ENCODE results near the gene C20orf204. TPM values are rescaled to one million over a fixed set of nuclear protein-coding genes. Genes with fewer than 3 reads are reported as not detected.
A peak's percentile ranks its signal among the peaks of the same experiment; 100 is the strongest.

The C20orf204 gene
- total and polyA plus RNA-seq, 10 of the 15 experiments (the other 5 are each of a cell fraction or from before 2014, with no cell fraction given) = 0.24 to 56.0 (median 12.4) TPM

DNA sequence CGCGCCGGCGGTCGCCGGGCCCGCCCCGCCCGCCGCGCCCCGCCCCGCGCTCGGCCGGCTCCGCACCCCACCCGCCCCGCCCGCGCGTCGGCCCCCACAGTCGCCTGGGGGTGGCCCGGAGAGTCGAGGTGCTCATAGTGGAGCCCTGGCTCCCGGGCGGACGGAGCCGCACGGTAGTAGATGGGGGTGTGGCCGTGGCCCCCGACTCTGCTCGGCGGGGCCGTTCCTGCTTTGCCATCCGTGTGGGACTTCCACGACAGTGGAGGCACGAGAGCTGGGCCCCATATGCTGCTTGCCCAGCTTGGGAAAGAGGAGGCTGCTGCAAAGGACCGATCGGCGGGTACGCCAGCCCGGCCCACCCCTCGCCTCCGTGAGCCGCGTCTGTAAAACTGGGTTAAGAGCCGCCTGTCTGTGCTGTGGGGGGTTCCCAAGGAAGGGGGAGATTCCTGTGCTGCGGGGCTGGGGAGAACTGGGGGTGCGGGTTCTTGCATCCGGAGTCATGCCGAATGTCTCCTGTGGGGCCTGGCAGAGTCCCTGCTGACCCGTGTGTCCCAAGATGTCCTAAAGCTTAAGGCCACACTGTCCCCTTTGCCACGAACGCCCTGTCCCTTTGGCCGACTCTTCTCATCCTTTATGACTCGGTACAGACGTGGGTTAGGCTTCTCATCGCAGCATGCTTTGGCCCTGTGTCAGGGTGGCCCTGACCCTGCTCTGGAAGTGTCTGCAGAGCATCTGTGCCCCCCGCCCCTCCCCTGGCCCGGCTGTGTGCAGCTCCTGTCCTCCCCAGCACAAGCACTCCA, 44.2 kb downstream of the C20orf204 start, which contains the start of gene OPRL1:
Gene OPRL1 (plus strand): TSS at position 70 of the 800 bp plus-strand sequence. CDS start 12,639 bp downstream, outside the sequence.
- POLR2A ChIA-PET = interaction anchor here (0.7 to 3.5 kb wide), 6 partner anchors 14 to 457 kb away, joined by 3 to 14 read pairs (median 4); partner anchors contain the start of genes PRPF6 and SAMD10
- DNase-seq (ENCODE audit: low read depth, low spot score) (no peak), ATAC-seq (peak; percentile 6), FAIRE-seq (no peak)
- peak within 1 kb of the TSS; percentile 97 for H3K4me2 ChIP-seq (ENCODE audit: control insufficient read depth, insufficient read depth)
- H3K27ac ChIP-seq (ENCODE audit: control insufficient read depth, insufficient read depth) = peak within 1 kb of the TSS; percentile 85
- peak within 1 kb of the TSS; percentile 83 for H3K4me3 ChIP-seq
- CTCF ChIA-PET = interaction anchor here (1.2 to 3.9 kb wide), 6 partner anchors 14 to 205 kb away, joined by 3 to 22 read pairs (median 8); no protein-coding TSS in a partner anchor
- TF ChIP-seq POLR2A (IDR thresholded peaks at IDR 0.05; ENCODE audit: low read depth, low read length) (peak; percentile 26; the same call in 1 of the 2 replicates), HDGF (IDR thresholded peaks at IDR 0.05) (peak; percentile 23; the same call in 1 of the 2 replicates), ATF2 (IDR thresholded peaks at IDR 0.05; ENCODE audit: low read length) (no peak), EGR1 (IDR thresholded peaks at IDR 0.05; ENCODE audit: borderline replicate concordance in 1 of 2, low read depth in 2 of 2, low read length in 2 of 2) (peak in 1 of 2 experiments; percentile 35; a peak in 1 of 3 replicates), GATAD2B (conservative IDR thresholded peaks at IDR 0.05; ENCODE audit: low read depth) (peak; percentile 14; the same call in 1 of the 2 replicates), RELB (IDR thresholded peaks at IDR 0.05; ENCODE audit: low read depth) (peak; percentile 45; the same call in 1 of the 2 replicates), NFIC (IDR thresholded peaks at IDR 0.05; ENCODE audit: low read depth, low read length) (no peak), CBX3 (IDR thresholded peaks at IDR 0.05; ENCODE audit: borderline replicate concordance, low read depth) (no peak), CBFB (IDR thresholded peaks at IDR 0.05; ENCODE audit: low read depth) (no peak), YBX1 (IDR thresholded peaks at IDR 0.05) (no peak), BMI1 (IDR thresholded peaks at IDR 0.05; ENCODE audit: borderline replicate concordance) (no peak), RUNX3 (IDR thresholded peaks at IDR 0.05; ENCODE audit: low read length) (no peak), ZNF274 (IDR thresholded peaks at IDR 0.05; ENCODE audit: insufficient read depth, insufficient read length) (no peak), NBN (IDR thresholded peaks at IDR 0.05) (0 out of 2 replicates have a peak, but pooled peaks have one; percentile 27), POLR2AphosphoS5 (IDR thresholded peaks at IDR 0.05; ENCODE audit: low read length) (0 out of 2 replicates have a peak, but pooled peaks have one; percentile 41)
- TF ChIP-seq, protein P1, sequence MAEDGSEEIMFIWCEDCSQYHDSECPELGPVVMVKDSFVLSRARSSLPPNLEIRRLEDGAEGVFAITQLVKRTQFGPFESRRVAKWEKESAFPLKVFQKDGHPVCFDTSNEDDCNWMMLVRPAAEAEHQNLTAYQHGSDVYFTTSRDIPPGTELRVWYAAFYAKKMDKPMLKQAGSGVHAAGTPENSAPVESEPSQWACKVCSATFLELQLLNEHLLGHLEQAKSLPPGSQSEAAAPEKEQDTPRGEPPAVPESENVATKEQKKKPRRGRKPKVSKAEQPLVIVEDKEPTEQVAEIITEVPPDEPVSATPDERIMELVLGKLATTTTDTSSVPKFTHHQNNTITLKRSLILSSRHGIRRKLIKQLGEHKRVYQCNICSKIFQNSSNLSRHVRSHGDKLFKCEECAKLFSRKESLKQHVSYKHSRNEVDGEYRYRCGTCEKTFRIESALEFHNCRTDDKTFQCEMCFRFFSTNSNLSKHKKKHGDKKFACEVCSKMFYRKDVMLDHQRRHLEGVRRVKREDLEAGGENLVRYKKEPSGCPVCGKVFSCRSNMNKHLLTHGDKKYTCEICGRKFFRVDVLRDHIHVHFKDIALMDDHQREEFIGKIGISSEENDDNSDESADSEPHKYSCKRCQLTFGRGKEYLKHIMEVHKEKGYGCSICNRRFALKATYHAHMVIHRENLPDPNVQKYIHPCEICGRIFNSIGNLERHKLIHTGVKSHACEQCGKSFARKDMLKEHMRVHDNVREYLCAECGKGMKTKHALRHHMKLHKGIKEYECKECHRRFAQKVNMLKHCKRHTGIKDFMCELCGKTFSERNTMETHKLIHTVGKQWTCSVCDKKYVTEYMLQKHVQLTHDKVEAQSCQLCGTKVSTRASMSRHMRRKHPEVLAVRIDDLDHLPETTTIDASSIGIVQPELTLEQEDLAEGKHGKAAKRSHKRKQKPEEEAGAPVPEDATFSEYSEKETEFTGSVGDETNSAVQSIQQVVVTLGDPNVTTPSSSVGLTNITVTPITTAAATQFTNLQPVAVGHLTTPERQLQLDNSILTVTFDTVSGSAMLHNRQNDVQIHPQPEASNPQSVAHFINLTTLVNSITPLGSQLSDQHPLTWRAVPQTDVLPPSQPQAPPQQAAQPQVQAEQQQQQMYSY (CRISPR knock-in tag; IDR thresholded peaks at IDR 0.05) = no peak
- intact Hi-C loops (cut with micrococcal nuclease; ENCODE audit: unreplicated experiment) = no loop called here
- BruUV-seq (replicated peaks) = no TSS peak
- H2AFZ ChIP-seq (ENCODE audit: control insufficient read depth, low read depth, low read length) = peak within 1 kb of the TSS; percentile 54
- H4K20me1 ChIP-seq (ENCODE audit: control insufficient read depth, insufficient read depth) = no peaks in the 10 kb centered on the region
- peaks cover 0 to under 1% of the 10 kb centered on the region in 2 experiments; a peak in 2 of 4 replicates for H3K36me3 ChIP-seq (ENCODE audit: control insufficient read depth in 2 of 2, insufficient read depth in 2 of 2, low read length in 1 of 2)
- peaks cover 2 to 7% of the 10 kb centered on the region in 2 experiments; a peak in 2 of 4 replicates for H3K27me3 ChIP-seq (replicated peaks in 1 of 2; ENCODE audit: control insufficient read depth in 2 of 2, insufficient read depth in 2 of 2, low read length in 1 of 2)
- in situ Hi-C loops (cut with MboI) = no loop called here
- H3K79me2 ChIP-seq (ENCODE audit: control insufficient read depth, insufficient read depth, low read length) = peaks cover 30% of the 10 kb centered on the region
- 3% methylated on average over 36 of the region's 62 CpGs for WGBS (ENCODE audit: insufficient coverage, insufficient replicate concordance, low lambda C conversion rate, missing lambda C conversion rate)
- no peaks in the 10 kb centered on the region for H3K9me3 ChIP-seq (replicated peaks; ENCODE audit: control insufficient read depth, insufficient read depth, low read length)
- peaks cover 26% of the 10 kb centered on the region for H3K4me1 ChIP-seq (ENCODE audit: control insufficient read depth, insufficient read depth, low read length)
- SMC1A ChIA-PET (ENCODE audit: uncharacterized antibody, unreplicated experiment) = interaction anchor here (1.0 to 2.3 kb wide), 4 partner anchors 21 to 41 kb away, joined by 3 to 11 read pairs (median 5); no protein-coding TSS in a partner anchor
- RAD21 ChIA-PET (ENCODE audit: unreplicated experiment) = interaction anchor here (0.8 to 6.7 kb wide), 10 partner anchors 14 to 103 kb away, joined by 3 to 67 read pairs (median 6); partner anchors contain the start of gene TCEA2
- peak within 1 kb of the TSS; percentile 91 for H3K9ac ChIP-seq (ENCODE audit: control insufficient read depth, insufficient read depth, low read length)

Data from GM12878 (cell line).